Measurements from ENCODE around the gene CADM1. TPM values are rescaled to one million over a fixed set of nuclear protein-coding genes. Genes with fewer than 3 reads are reported as not detected.

Gene CADM1
- total and polyA plus RNA-seq, 10 of the 15 experiments (the other 5 are each of a cell fraction or from before 2014, with no cell fraction given) = 0.03 to 0.48 (median 0.15) TPM; not detected in 3

DNA sequence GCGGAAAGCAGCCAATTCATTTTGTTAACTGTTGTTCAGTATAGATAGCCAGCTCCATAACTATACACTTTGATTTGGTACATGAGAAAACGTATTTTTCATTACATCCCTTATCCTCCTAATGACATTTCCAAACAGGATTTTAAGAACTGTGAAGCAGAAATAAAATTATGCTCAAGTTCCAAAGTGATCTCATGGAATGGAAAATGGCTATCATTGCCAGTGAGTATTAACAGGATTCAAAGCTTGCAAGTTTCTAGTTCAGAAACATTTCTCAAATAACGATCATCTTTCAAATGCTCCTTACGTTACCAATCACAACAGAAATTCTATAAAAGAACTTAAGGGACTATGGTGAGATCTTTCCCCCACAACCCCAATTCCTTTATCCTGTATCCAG, 53.7 kb downstream of the CADM1 start:
- DNase-seq (ENCODE audit: low read depth, low spot score) (no peak), ATAC-seq (no peak), FAIRE-seq (no peak)
- no peak overlapping the region for H3K4me3 ChIP-seq
- WGBS (ENCODE audit: insufficient coverage, insufficient replicate concordance, low lambda C conversion rate, missing lambda C conversion rate) = 44% methylated on average over 4 of the region's 4 CpGs
- H3K27ac ChIP-seq (ENCODE audit: control insufficient read depth, insufficient read depth) = no peak overlapping the region
- intact Hi-C loops (cut with micrococcal nuclease; ENCODE audit: unreplicated experiment) (no loop called here), in situ Hi-C loops (cut with MboI) (no loop called here)
- POLR2A ChIA-PET = no interaction called here
- CTCF ChIA-PET = no interaction called here
- SMC1A ChIA-PET (ENCODE audit: uncharacterized antibody, unreplicated experiment) = no interaction called here
- H3K27me3 ChIP-seq (replicated peaks in 1 of 2; ENCODE audit: control insufficient read depth in 2 of 2, insufficient read depth in 2 of 2, low read length in 1 of 2) = no peaks in the 10 kb centered on the region; a peak in 2 of 4 replicates
- H3K79me2 ChIP-seq (ENCODE audit: control insufficient read depth, insufficient read depth, low read length) = no peaks in the 10 kb centered on the region
- RAD21 ChIA-PET (ENCODE audit: unreplicated experiment) = no interaction called here
- H3K36me3 ChIP-seq (ENCODE audit: control insufficient read depth in 2 of 2, insufficient read depth in 2 of 2, low read length in 1 of 2) = no peaks in the 10 kb centered on the region
- no peak overlapping the region for H3K9ac ChIP-seq (ENCODE audit: control insufficient read depth, insufficient read depth, low read length)
- H3K4me1 ChIP-seq (ENCODE audit: control insufficient read depth, insufficient read depth, low read length) = no peaks in the 10 kb centered on the region
- no TSS peak for BruUV-seq (replicated peaks)
- no peaks in the 10 kb centered on the region for H4K20me1 ChIP-seq (ENCODE audit: control insufficient read depth, insufficient read depth)
- H3K9me3 ChIP-seq (replicated peaks; ENCODE audit: control insufficient read depth, insufficient read depth, low read length) = peaks cover 3% of the 10 kb centered on the region
- H3K4me2 ChIP-seq (ENCODE audit: control insufficient read depth, insufficient read depth) = no peak overlapping the region
- no peak overlapping the region for H2AFZ ChIP-seq (ENCODE audit: control insufficient read depth, low read depth, low read length)
- TF ChIP-seq CHD4 (IDR thresholded peaks at IDR 0.05) (no peak), WRNIP1 (IDR thresholded peaks at IDR 0.05; ENCODE audit: borderline replicate concordance, low read depth, low read length) (no peak), HDAC6 (IDR thresholded peaks at IDR 0.05; ENCODE audit: unreplicated experiment) (no peak), CHD1 (IDR thresholded peaks at IDR 0.05; ENCODE audit: low read depth, low read length) (no peak), ZZZ3 (IDR thresholded peaks at IDR 0.05; ENCODE audit: control insufficient read depth, insufficient read length, low read depth) (no peak), NFYB (IDR thresholded peaks at IDR 0.05; ENCODE audit: insufficient read depth, low read depth, low read length) (no peak), HDGF (IDR thresholded peaks at IDR 0.05) (no peak), KLF5 (IDR thresholded peaks at IDR 0.05; ENCODE audit: partially characterized antibody) (no peak), JUND (IDR thresholded peaks at IDR 0.05; ENCODE audit: low read depth, low read length) (no peak), NBN (IDR thresholded peaks at IDR 0.05) (no peak), RELA (IDR thresholded peaks at IDR 0.05; ENCODE audit: borderline replicate concordance, partially characterized antibody) (no peak), SREBF1 (IDR thresholded peaks at IDR 0.05; ENCODE audit: low read length) (no peak), SMAD1 (IDR thresholded peaks at IDR 0.05; ENCODE audit: low read depth, partially characterized antibody) (no peak), MEF2B (IDR thresholded peaks at IDR 0.05; ENCODE audit: partially characterized antibody, poor library complexity, severe bottlenecking) (no peak), HDAC2 (IDR thresholded peaks at IDR 0.05) (no peak)
- TF ChIP-seq, protein P1, sequence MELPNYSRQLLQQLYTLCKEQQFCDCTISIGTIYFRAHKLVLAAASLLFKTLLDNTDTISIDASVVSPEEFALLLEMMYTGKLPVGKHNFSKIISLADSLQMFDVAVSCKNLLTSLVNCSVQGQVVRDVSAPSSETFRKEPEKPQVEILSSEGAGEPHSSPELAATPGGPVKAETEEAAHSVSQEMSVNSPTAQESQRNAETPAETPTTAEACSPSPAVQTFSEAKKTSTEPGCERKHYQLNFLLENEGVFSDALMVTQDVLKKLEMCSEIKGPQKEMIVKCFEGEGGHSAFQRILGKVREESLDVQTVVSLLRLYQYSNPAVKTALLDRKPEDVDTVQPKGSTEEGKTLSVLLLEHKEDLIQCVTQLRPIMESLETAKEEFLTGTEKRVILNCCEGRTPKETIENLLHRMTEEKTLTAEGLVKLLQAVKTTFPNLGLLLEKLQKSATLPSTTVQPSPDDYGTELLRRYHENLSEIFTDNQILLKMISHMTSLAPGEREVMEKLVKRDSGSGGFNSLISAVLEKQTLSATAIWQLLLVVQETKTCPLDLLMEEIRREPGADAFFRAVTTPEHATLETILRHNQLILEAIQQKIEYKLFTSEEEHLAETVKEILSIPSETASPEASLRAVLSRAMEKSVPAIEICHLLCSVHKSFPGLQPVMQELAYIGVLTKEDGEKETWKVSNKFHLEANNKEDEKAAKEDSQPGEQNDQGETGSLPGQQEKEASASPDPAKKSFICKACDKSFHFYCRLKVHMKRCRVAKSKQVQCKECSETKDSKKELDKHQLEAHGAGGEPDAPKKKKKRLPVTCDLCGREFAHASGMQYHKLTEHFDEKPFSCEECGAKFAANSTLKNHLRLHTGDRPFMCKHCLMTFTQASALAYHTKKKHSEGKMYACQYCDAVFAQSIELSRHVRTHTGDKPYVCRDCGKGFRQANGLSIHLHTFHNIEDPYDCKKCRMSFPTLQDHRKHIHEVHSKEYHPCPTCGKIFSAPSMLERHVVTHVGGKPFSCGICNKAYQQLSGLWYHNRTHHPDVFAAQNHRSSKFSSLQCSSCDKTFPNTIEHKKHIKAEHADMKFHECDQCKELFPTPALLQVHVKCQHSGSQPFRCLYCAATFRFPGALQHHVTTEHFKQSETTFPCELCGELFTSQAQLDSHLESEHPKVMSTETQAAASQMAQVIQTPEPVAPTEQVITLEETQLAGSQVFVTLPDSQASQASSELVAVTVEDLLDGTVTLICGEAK (IDR thresholded peaks at IDR 0.05; ENCODE audit: borderline replicate concordance) = no peak
- TF ChIP-seq, protein P2, sequence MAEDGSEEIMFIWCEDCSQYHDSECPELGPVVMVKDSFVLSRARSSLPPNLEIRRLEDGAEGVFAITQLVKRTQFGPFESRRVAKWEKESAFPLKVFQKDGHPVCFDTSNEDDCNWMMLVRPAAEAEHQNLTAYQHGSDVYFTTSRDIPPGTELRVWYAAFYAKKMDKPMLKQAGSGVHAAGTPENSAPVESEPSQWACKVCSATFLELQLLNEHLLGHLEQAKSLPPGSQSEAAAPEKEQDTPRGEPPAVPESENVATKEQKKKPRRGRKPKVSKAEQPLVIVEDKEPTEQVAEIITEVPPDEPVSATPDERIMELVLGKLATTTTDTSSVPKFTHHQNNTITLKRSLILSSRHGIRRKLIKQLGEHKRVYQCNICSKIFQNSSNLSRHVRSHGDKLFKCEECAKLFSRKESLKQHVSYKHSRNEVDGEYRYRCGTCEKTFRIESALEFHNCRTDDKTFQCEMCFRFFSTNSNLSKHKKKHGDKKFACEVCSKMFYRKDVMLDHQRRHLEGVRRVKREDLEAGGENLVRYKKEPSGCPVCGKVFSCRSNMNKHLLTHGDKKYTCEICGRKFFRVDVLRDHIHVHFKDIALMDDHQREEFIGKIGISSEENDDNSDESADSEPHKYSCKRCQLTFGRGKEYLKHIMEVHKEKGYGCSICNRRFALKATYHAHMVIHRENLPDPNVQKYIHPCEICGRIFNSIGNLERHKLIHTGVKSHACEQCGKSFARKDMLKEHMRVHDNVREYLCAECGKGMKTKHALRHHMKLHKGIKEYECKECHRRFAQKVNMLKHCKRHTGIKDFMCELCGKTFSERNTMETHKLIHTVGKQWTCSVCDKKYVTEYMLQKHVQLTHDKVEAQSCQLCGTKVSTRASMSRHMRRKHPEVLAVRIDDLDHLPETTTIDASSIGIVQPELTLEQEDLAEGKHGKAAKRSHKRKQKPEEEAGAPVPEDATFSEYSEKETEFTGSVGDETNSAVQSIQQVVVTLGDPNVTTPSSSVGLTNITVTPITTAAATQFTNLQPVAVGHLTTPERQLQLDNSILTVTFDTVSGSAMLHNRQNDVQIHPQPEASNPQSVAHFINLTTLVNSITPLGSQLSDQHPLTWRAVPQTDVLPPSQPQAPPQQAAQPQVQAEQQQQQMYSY (CRISPR knock-in tag; IDR thresholded peaks at IDR 0.05) = no peak
- TF ChIP-seq, protein P3, sequence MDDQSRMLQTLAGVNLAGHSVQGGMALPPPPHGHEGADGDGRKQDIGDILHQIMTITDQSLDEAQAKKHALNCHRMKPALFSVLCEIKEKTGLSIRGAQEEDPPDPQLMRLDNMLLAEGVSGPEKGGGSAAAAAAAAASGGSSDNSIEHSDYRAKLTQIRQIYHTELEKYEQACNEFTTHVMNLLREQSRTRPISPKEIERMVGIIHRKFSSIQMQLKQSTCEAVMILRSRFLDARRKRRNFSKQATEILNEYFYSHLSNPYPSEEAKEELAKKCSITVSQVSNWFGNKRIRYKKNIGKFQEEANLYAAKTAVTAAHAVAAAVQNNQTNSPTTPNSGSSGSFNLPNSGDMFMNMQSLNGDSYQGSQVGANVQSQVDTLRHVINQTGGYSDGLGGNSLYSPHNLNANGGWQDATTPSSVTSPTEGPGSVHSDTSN (IDR thresholded peaks at IDR 0.05; ENCODE audit: insufficient replicate concordance, low read depth, low read length) = no peak
